Dedifferentiated amniotic fluid mesenchymal stem cell (primary cell): ENCODE data around the gene CENPVL3.
"Not testable (repeated sequence)": the region's sequence is repeated elsewhere in the genome, so short reads cannot be mapped to it uniquely, and the experiment has no call there.

Experiments
- DNase-seq: peaks from one replicate; pipeline ENCODE4 v3.0.0-alpha.2; 2016; ENCODE audit errors: extremely low spot score

The CENPVL3 gene

GRCh38 chrX:51618241-51619155, at the start of gene CENPVL3:
Gene CENPVL3 (minus strand): TSS chrX:51618912. CDS start chrX:51618873, 39 bp downstream.
- DNase-seq: not testable (repeated sequence)

- no peak for DNase-seq
Measured at GRCh38 chrX:51665981-51666380, 47.3 kb upstream of the CENPVL3 start.

- DNase-seq: no peak
Measured at GRCh38 chrX:51643377-51643776, 24.7 kb upstream of the CENPVL3 start.

- peak; percentile 19 for DNase-seq
Measured at GRCh38 chrX:51641421-51642021, 22.8 kb upstream of the CENPVL3 start.

GRCh38 chrX:51636511-51636910, 17.8 kb upstream of the CENPVL3 start:
- not testable (repeated sequence) for DNase-seq

- peak; percentile 40 for DNase-seq
Measured at GRCh38 chrX:51614353-51615012, 4.2 kb downstream of the CENPVL3 start.

- DNase-seq: no peak
Measured at GRCh38 chrX:51608766-51609165, 9.9 kb downstream of the CENPVL3 start.

- DNase-seq: no peak
Measured at GRCh38 chrX:51608126-51608525, 10.6 kb downstream of the CENPVL3 start.

- DNase-seq: no peak
Measured at GRCh38 chrX:51606446-51606845, 12.3 kb downstream of the CENPVL3 start.

GRCh38 chrX:51598899-51599298, 19.8 kb downstream of the CENPVL3 start:
- DNase-seq: no peak

- DNase-seq: no peak
Measured at GRCh38 chrX:51571874-51572273, 46.8 kb downstream of the CENPVL3 start.

- no peak for DNase-seq
Measured at GRCh38 chrX:51569561-51569960, 49.2 kb downstream of the CENPVL3 start.

GRCh38 chrX:51568586-51568985, 50.1 kb downstream of the CENPVL3 start:
- no peak for DNase-seq
